Mammary microvascular endothelial cell (primary cell): ENCODE results near the gene GBGT1. TPM values are rescaled to one million over a fixed set of nuclear protein-coding genes. Genes with fewer than 3 reads are reported as not detected.

Source experiments
- total RNA-seq: library from RNA; depleted of rRNA; stranded (reverse); fragments of >200 nt; gene quantifications from 2 replicates; pipeline ENCODE4 v1.2.3, GENCODE V29; 2015

The GBGT1 gene
- total RNA-seq, result 6.0 and 6.4 TPM in 2 replicates

GRCh38 chr9:133163504-133164172, at the start of gene GBGT1:
Gene GBGT1, minus strand, starts transcription at chr9:133163914. Its CDS starts 1,502 bp downstream, at chr9:133162412.

GRCh38 chr9:133208880-133209300, 45.2 kb upstream of the GBGT1 start, which contains the start of gene OBP2B:
Gene OBP2B, minus strand, starts transcription at chr9:133209250. Its CDS starts 51 bp downstream, at chr9:133209199.

GRCh38 chr9:133121198-133121914, 42.4 kb downstream of the GBGT1 start, which contains the start of gene RALGDS:
Gene RALGDS, minus strand, starts transcription at chr9:133121240. Its CDS starts 86 bp downstream, at chr9:133121154.

Other genes starting within 250 kb of the GBGT1 start
- gene TSC1, start 219.3 kb downstream of the GBGT1 start, total RNA-seq, result 18.3 and 20.8 TPM in 2 replicates
- gene GFI1B, start 185.2 kb downstream of the GBGT1 start, total RNA-seq, result not detected in 2 replicates
- gene GTF3C5, start 132.9 kb downstream of the GBGT1 start, total RNA-seq, result 56.6 and 68.7 TPM in 2 replicates
- 0.07 and 0.10 TPM in 2 replicates for gene CEL, start 101.9 kb downstream of the GBGT1 start, total RNA-seq
- 26.3 and 30.5 TPM in 2 replicates for gene RALGDS, start 42.7 kb downstream of the GBGT1 start, total RNA-seq
- not detected in 2 replicates for gene OBP2B, start 45.3 kb upstream of the GBGT1 start, total RNA-seq
- not detected in 2 replicates for gene ABO, start 111.3 kb upstream of the GBGT1 start, total RNA-seq
- 13.1 and 13.5 TPM in 2 replicates for gene SURF6, start 172.3 kb upstream of the GBGT1 start, total RNA-seq
- gene MED22, start 184.2 kb upstream of the GBGT1 start, total RNA-seq, result 18.1 and 19.2 TPM in 2 replicates
- gene RPL7A, start 184.3 kb upstream of the GBGT1 start, total RNA-seq, result 2,602 and 2,758 TPM in 2 replicates
- gene SURF1, start 192.6 kb upstream of the GBGT1 start, total RNA-seq, result 33.4 and 35.7 TPM in 2 replicates
- 11.5 and 17.1 TPM in 2 replicates for gene SURF2, start 192.6 kb upstream of the GBGT1 start, total RNA-seq
- 200 and 222 TPM in 2 replicates for gene SURF4, start 212.1 kb upstream of the GBGT1 start, total RNA-seq
- 0.49 TPM in 1 of 2 replicates, not detected in the other for gene STKLD1, start 212.5 kb upstream of the GBGT1 start, total RNA-seq